ENCODE data around the gene AQP12B.

AQP12B gene

DNA sequence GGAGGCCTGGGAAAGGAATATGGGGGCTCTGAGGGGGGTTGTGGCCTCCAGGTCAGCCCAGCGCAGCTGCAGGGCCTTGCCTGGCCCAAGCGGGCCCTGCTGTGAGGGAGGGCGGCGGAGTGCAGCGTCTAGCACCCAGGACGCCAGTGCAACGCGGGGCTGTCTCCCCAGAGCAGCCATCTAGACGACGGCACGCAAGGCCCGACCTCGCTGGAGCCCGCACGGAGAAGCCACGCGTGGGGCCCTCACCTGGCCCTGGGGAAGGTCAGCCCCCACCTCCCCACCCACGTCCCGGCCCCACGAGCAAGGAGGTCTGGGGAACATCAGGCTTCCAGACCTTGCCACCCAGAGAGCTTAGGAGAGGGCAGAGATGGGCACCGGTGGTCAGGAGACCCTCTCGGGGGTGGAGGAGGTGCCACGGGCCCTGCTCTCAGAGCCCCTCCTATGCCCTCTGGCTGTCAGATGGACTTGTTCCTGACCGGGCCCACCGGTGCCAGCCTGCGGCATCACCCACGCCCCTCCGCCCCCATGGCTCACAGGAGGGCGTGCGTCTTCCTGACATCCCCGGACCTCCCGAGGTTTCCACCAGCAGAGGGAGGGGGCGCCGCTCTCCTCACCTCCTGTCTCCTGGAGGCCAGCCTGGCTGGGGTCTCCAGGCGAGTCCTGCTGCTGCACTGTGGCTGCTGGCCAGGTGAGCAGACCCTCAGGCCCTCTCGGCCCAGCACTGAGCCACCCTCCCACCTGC is 40.5 kb downstream of the AQP12B start:
- Histone ChIP-seq H3K36me3 (ENCODE audit: control insufficient read depth, insufficient read depth, low read length) (no peaks in the 10 kb centered on the region), H3K4me3 (replicated peaks; ENCODE audit: low read depth, low read length) (no peak overlapping the region), H3K27me3 (replicated peaks; ENCODE audit: control insufficient read depth, insufficient read depth, low read length) (no peaks in the 10 kb centered on the region)
- TF ChIP-seq CTCF (IDR thresholded peaks at IDR 0.05; ENCODE audit: insufficient read depth, low read length, poor library complexity, severe bottlenecking): no peak
- DNase-seq (ENCODE audit: extremely low read depth, insufficient read length): no peak

GRCh38 chr2:240640939-240641338 is 41.7 kb downstream of the AQP12B start:
- no peak for TF ChIP-seq CTCF (IDR thresholded peaks at IDR 0.05; ENCODE audit: insufficient read depth, low read length, poor library complexity, severe bottlenecking)
- Histone ChIP-seq H3K4me3 (replicated peaks; ENCODE audit: low read depth, low read length) (no peak overlapping the region), H3K27me3 (replicated peaks; ENCODE audit: control insufficient read depth, insufficient read depth, low read length) (no peaks in the 10 kb centered on the region), H3K36me3 (ENCODE audit: control insufficient read depth, insufficient read depth, low read length) (no peaks in the 10 kb centered on the region)
- no peak for DNase-seq (ENCODE audit: extremely low read depth, insufficient read length)

GRCh38 chr2:240639566-240639965 is 43.1 kb downstream of the AQP12B start:
- H3K36me3 ChIP-seq (ENCODE audit: control insufficient read depth, insufficient read depth, low read length): no peaks in the 10 kb centered on the region
- no peak for TF ChIP-seq CTCF (IDR thresholded peaks at IDR 0.05; ENCODE audit: insufficient read depth, low read length, poor library complexity, severe bottlenecking)
- H3K27me3 ChIP-seq (replicated peaks; ENCODE audit: control insufficient read depth, insufficient read depth, low read length): no peaks in the 10 kb centered on the region

DNA sequence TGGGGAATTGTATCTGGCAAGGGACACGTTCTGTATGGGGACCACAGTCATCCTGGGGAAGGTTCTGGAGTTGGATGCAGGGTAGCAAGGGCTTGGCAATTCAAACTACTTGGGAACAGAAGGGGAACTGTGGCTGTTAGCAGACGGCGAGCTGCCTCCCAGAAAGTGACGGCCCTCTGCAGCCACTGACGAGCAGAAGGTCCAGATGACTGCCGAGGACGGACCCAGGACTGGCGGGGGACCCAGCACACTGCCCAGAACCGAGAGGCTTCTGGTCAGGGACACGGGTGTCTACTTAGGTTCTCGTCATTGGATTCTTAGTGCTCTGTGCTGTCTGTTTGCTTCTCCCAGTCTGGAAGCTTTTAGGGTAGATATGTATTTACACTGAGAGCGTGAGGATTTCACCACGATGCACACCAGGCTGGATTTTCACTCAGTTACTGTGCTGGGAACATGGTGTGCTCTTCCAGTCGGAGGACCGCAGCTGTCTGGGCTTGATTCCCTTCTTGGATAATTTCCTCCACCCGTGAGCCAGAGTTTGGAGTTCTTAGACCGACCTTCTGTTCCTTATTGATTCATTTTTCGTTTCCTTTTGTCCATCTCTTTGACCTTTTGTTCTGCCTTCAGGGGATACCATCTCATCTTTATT is 44.0 kb downstream of the AQP12B start:
- TF ChIP-seq CTCF (IDR thresholded peaks at IDR 0.05; ENCODE audit: insufficient read depth, low read length, poor library complexity, severe bottlenecking): no peak
- no peak for DNase-seq (ENCODE audit: extremely low read depth, insufficient read length)
- H3K27me3 ChIP-seq (replicated peaks; ENCODE audit: control insufficient read depth, insufficient read depth, low read length): no peaks in the 10 kb centered on the region
- no peaks in the 10 kb centered on the region for H3K36me3 ChIP-seq (ENCODE audit: control insufficient read depth, insufficient read depth, low read length)
- no peak overlapping the region for H3K4me3 ChIP-seq (replicated peaks; ENCODE audit: low read depth, low read length)

More at GRCh38 chr2:240639566-240639965, 43.1 kb downstream of the AQP12B start:
- no peak overlapping the region for H3K4me3 ChIP-seq (replicated peaks; ENCODE audit: low read depth, low read length)
- no peak for DNase-seq (ENCODE audit: extremely low read depth, insufficient read length)

DNA sequence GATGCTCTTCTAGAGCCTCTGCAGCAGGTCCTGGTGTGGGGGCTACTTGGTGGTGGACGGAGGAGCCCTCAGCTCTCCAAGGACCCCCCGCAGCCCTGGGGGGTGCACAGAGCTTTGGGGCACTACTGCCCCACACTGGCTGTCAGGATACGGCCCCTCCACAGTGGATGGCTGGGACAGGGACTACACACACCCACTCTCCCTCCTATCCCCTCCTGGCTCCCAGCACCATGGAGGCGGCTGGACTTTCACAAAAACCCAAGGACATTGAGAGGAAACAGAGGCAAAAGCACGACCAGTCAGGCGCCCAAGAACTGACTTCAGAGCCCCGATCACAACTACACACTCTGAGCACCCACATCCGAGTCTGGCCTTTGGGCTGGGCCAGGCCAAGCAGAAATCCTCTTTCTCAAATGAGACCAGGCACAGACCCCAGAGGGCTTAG is 44.8 kb downstream of the AQP12B start:
- no peaks in the 10 kb centered on the region for H3K36me3 ChIP-seq (ENCODE audit: control insufficient read depth, insufficient read depth, low read length)
- DNase-seq (ENCODE audit: extremely low read depth, insufficient read length): no peak
- TF ChIP-seq CTCF (IDR thresholded peaks at IDR 0.05; ENCODE audit: insufficient read depth, low read length, poor library complexity, severe bottlenecking): no peak
- H3K27me3 ChIP-seq (replicated peaks; ENCODE audit: control insufficient read depth, insufficient read depth, low read length): no peaks in the 10 kb centered on the region
- no peak overlapping the region for H3K4me3 ChIP-seq (replicated peaks; ENCODE audit: low read depth, low read length)

All from GM06990 (cell line).